ENCODE measurements around the gene STIMATE.

The STIMATE gene

DNA sequence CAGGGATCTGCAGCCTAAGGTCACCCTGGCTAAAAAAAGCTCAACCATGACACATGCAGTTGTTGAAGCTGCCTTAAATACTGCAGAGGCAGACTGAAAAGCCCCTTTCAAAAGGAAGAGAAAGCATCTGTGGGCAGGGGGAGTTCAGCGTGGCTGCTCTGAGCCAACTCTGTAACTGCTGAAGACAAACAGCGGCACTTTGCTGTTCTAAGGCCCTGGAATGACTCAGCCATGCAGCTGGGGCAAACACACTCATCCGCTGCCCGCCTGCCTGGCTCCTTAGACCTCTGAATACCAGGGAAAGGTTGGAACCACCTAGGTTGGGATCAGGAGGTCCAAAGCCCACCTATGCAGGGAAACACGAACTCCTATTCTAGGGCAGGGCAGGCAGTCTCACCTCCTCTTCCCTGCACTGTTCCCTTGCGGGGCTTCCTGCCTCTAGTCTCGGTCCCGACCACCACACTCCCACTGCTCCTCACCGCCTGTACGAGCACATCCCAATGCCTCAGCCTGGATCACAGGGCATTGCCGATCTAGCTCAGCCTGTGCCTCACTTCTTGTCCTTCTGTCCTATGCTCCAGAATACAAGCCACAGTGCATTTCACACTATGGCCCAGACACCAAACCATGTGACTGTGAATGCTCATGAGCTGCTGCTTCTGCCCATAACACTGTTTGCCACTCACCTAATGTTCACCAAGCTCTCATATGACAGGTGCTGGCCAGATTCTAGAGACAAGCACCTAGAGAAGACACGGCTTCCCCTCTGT, 56.0 kb downstream of the STIMATE start:
- H3K4me3 ChIP-seq (ENCODE audit: low read depth, low read length), result no peak overlapping the region
- no peak for TF ChIP-seq CTCF (IDR thresholded peaks at IDR 0.05; ENCODE audit: borderline replicate concordance, insufficient read depth, low read depth, low read length)

- no peak for TF ChIP-seq CTCF (IDR thresholded peaks at IDR 0.05; ENCODE audit: borderline replicate concordance, insufficient read depth, low read depth, low read length)
- no peak overlapping the region for H3K4me3 ChIP-seq (ENCODE audit: low read depth, low read length)
Observed at GRCh38 chr3:52839892-52840545, 57.3 kb downstream of the STIMATE start.

DNA sequence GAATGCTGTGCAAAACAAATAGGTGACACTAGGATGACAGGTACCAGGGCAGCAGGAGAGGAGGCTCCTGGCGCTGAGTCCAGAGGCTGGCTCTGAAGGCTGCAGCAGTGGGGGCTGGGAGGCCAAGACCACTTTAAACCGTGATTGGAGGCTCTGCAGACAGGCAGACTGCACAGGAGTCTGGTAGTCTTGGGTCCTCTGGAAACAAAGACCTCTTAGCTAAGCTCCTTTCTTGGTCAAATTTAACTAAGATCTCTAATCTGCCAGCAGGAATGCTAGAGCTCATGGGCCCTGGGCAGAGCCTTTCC, 58.1 kb downstream of the STIMATE start:
- H3K4me3 ChIP-seq (ENCODE audit: low read depth, low read length), result no peak overlapping the region
- TF ChIP-seq CTCF (IDR thresholded peaks at IDR 0.05; ENCODE audit: borderline replicate concordance, insufficient read depth, low read depth, low read length), result no peak

- no peak overlapping the region for H3K4me3 ChIP-seq (ENCODE audit: low read depth, low read length)
- TF ChIP-seq CTCF (IDR thresholded peaks at IDR 0.05; ENCODE audit: borderline replicate concordance, insufficient read depth, low read depth, low read length), result no peak
Observed at GRCh38 chr3:52838561-52839267, 58.6 kb downstream of the STIMATE start.

DNA sequence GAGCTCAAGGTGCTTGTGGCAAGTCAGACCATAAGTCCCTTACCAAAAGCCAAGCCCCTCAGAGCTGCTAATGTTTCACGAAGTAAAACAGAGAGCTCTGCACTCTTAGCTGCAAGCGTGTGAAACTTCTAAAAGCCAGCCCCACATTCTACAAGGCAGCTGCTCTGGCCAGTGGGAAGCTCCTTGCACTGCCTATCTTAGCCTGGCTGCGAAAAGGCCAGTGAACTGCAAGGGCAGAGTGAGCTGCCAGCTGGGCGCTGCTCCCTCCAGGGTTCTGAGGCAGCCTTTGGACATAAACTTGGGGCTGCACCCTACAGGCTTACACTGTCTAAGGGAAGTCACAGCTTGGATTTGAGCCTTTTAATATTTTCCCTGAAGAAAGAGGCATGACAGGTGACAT, 60.4 kb downstream of the STIMATE start:
- TF ChIP-seq CTCF (IDR thresholded peaks at IDR 0.05; ENCODE audit: borderline replicate concordance, insufficient read depth, low read depth, low read length), result no peak
- H3K4me3 ChIP-seq (ENCODE audit: low read depth, low read length), result no peak overlapping the region

GRCh38 chr3:52836471-52836845, 60.9 kb downstream of the STIMATE start:
- H3K4me3 ChIP-seq (ENCODE audit: low read depth, low read length), result no peak overlapping the region
- TF ChIP-seq CTCF (IDR thresholded peaks at IDR 0.05; ENCODE audit: borderline replicate concordance, insufficient read depth, low read depth, low read length), result no peak

Measured in GM12875 (cell line).